ENCODE measurements around the gene ARSB. TPM values are rescaled to one million over a fixed set of nuclear protein-coding genes. Genes with fewer than 3 reads are reported as not detected.

The ARSB gene
- total RNA-seq, 4 donors from 2014 or later = 4.2 to 10.7 (median 7.3) TPM

GRCh38 chr5:78808818-78809217 is 176.3 kb downstream of the ARSB start:
- Histone ChIP-seq H3K4me1 (no peaks in the 10 kb centered on the region), H3K36me3 (no peaks in the 10 kb centered on the region), H3K9me3 (no peaks in the 10 kb centered on the region), H3K27ac (no peak overlapping the region), H3K27me3 (no peaks in the 10 kb centered on the region), H3K4me3 (no peak overlapping the region)
- TF ChIP-seq CTCF (IDR thresholded peaks at IDR 0.05) = no peak
- TF ChIP-seq POLR2A (IDR thresholded peaks at IDR 0.05) = no peak
- DNase-seq = no peak

- Histone ChIP-seq H3K27me3 (no peaks in the 10 kb centered on the region), H3K4me1 (no peaks in the 10 kb centered on the region), H3K9me3 (no peaks in the 10 kb centered on the region), H3K4me3 (no peak overlapping the region), H3K27ac (no peak overlapping the region), H3K36me3 (no peaks in the 10 kb centered on the region)
- no peak for TF ChIP-seq CTCF (IDR thresholded peaks at IDR 0.05)
- no peak for TF ChIP-seq POLR2A (IDR thresholded peaks at IDR 0.05)
- no peak for DNase-seq
Observed at GRCh38 chr5:78808380-78808779, 176.7 kb downstream of the ARSB start.

GRCh38 chr5:78806544-78806943 is 178.6 kb downstream of the ARSB start:
- Histone ChIP-seq H3K27me3 (no peaks in the 10 kb centered on the region), H3K27ac (no peak overlapping the region), H3K9me3 (no peaks in the 10 kb centered on the region), H3K4me1 (no peaks in the 10 kb centered on the region), H3K36me3 (no peaks in the 10 kb centered on the region), H3K4me3 (no peak overlapping the region)
- no peak for TF ChIP-seq POLR2A (IDR thresholded peaks at IDR 0.05)
- TF ChIP-seq CTCF (IDR thresholded peaks at IDR 0.05) = no peak
- DNase-seq = no peak

GRCh38 chr5:78805474-78806124 is 179.5 kb downstream of the ARSB start:
- Histone ChIP-seq H3K36me3 (no peaks in the 10 kb centered on the region), H3K4me1 (no peaks in the 10 kb centered on the region), H3K27ac (no peak overlapping the region), H3K4me3 (no peak overlapping the region), H3K27me3 (no peaks in the 10 kb centered on the region), H3K9me3 (no peaks in the 10 kb centered on the region)
- TF ChIP-seq CTCF (IDR thresholded peaks at IDR 0.05) = no peak
- no peak for TF ChIP-seq POLR2A (IDR thresholded peaks at IDR 0.05)
- no peak for DNase-seq

GRCh38 chr5:78804995-78805394 is 180.1 kb downstream of the ARSB start:
- Histone ChIP-seq H3K27ac (no peak overlapping the region), H3K27me3 (no peaks in the 10 kb centered on the region), H3K36me3 (no peaks in the 10 kb centered on the region), H3K4me1 (no peaks in the 10 kb centered on the region), H3K9me3 (no peaks in the 10 kb centered on the region), H3K4me3 (no peak overlapping the region)
- TF ChIP-seq CTCF (IDR thresholded peaks at IDR 0.05) (no peak), POLR2A (IDR thresholded peaks at IDR 0.05) (no peak)
- DNase-seq = no peak

- H3K9me3 ChIP-seq = no peaks in the 10 kb centered on the region
- no peaks in the 10 kb centered on the region for H3K36me3 ChIP-seq
- no peak overlapping the region for H3K27ac ChIP-seq
- no peaks in the 10 kb centered on the region for H3K27me3 ChIP-seq
- no peak for DNase-seq
- TF ChIP-seq POLR2A (IDR thresholded peaks at IDR 0.05) (no peak), CTCF (IDR thresholded peaks at IDR 0.05) (no peak)
- no peaks in the 10 kb centered on the region for H3K4me1 ChIP-seq
- H3K4me3 ChIP-seq = no peak overlapping the region
Observed at GRCh38 chr5:78803941-78804340, 181.2 kb downstream of the ARSB start.
